Mesenteric fat pad (tissue), 1 donor: ENCODE data around the gene CEACAM16. TPM values are rescaled to one million over a fixed set of nuclear protein-coding genes. Genes with fewer than 3 reads are reported as not detected.

ENCODE experiments used
- DNase-seq: peaks from one replicate; pipeline ENCODE4 v3.0.0-alpha.2; 2020; ENCODE audit warnings: low spot score
- total RNA-seq: library from RNA; stranded (reverse); fragmentation: NEBNext Ultra II Directional; extraction: Animal tissue kit (Norgen Biotek cat#: 25700); gene quantifications from one replicate; pipeline ENCODE4 v1.2.1, GENCODE V29; 2021
- donor health status: DM: yes; HTN: yes; CAD: no.

CEACAM16 gene
- total RNA-seq, 1 donor from 2014 or later = not detected

DNA sequence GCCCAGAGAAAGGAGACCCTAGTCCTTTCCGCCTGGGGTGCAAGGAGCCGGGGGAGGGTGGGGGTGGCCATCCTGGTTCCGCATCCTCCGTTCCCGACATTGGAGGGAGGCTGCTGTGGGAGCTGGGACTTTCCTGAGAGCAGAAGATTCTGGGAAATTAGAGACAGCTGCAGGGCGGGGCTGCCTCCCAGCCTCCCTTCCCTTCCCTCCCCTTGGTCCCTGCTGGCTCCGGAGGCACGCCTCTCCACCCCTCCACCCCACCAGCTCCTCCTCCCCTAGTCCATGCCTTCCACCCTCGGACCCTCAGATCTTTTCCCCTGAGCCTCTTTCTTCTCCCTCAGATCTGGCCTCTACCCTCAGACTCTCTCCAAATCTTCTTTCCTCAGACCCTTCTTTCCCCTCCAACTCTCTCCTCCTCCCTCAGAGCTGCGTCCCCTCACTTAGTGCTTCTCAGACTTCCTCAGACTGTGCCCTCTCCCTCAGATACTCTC lies 46.4 kb downstream of the CEACAM16 start:
- peak; percentile 93 for DNase-seq

DNA sequence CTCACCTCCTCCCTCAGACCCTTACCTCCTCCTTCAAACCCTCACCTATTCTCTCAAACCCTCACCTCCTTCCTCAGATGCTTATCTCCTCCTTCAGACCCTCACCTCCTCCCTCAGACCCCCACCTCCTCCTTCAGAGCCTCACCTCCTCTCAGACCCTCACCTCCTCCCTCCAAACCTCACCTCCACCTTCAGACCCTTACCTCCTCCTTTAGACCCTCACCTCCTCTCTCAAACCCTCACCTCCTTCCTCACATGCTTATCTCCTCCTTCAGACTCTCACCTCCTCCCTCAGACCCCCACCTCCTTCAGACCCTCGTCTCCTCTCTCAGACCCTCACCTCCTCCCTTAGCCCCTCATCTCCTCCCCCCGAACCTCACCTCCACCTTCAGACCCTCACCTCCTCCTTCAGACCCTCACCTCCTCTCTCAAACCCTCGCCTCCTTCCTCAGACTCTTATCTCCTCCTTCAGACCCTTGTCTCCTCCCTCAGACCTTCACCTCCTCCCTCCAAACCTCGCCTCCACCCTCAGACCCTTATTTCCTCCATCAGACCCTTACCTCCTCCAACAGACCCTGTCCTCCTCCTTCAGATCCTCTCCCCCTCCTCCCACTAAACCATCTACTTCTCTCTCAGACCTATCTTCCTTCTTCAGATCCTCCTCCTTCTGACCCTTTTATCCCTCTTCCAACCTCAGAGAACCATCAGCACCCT lies 47.1 kb downstream of the CEACAM16 start:
- no peak for DNase-seq

DNA sequence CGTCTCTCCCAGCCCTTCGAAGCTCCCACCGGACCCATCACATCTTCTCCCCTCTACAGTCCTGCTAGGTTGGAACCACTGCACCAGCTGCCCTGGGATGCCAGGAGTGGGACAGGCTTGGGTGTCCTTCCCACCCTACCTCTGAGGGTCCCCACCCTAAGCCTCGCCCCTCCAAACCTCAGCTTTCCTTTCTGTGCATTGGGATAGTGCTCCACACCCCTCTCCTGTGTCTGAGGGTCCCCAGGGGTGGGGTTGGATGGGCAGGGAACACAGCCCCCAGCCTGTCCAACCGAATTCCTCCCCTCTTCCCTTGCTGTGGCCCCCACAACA lies 47.6 kb downstream of the CEACAM16 start:
- no peak for DNase-seq

GRCh38 chr19:44746946-44747738 lies 48.2 kb downstream of the CEACAM16 start:
- peak; percentile 99 for DNase-seq

DNA sequence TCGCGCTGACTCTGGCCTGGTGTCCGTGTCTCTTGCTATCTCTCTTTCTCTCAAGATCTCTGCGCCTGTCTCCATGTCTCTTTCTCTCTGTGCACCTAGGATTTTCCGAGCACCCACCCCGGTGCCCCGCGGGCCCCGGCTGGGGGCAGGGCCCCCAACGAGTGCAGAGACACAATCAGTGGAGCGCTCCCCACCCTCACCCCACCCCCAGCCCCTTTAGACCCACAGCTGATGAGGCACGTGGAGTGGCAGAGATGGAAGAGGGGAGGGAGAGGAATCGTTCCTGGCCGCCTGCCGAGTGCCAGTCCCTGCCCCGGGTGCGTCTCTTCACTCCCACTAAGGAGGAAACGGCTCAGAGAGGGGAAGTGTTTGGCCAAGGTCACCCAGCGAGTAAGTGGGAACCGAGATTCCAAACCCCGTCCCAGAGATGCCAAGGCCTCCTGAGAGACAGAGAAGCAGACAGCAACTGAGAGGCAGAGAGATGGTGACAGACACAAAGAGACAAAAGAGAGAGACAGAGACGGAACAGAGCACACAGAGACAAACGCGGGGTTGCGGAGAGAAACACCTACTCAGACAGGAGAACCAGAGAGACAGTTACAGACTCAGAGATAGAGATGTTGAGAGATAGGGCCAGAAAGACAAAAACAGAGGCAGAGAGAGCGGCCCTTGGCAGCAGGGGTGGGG lies 48.9 kb downstream of the CEACAM16 start:
- DNase-seq = peak; percentile 93

DNA sequence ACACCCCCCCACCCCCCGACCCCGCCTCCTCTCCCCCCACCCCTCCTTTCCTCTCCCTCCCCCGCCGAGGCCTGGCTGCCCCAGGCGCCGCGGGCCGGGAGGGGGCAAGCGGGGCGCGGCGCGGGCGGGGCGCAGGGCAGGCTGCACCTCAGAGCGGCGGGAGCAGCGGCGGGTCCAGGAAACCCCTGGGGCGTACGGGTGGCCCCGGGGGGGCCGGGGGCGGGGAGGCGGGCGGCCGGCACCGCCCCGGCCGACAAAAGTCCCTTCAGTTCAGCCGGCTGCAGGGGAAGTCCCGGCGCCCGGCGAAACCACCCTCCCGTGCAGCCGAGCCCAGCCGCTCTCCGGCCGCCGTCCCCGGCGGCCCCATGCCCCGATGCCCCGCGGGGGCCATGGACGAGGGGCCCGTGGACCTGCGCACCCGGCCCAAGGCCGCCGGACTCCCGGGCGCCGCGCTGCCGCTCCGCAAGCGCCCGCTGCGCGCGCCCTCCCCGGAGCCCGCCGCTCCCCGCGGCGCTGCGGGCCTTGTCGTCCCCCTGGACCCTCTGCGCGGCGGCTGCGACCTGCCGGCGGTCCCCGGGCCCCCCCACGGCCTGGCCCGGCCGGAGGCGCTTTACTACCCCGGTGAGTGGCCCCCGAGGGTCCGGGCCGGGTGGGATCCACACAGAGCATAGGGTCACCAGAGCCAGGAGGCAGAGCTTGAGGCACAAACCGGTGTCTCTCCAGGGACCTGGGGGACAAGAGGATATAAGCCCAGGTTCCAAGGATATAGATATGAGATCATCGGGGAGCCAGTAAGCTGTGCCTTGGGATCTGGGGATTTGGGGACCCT lies 49.7 kb downstream of the CEACAM16 start, which contains the start of gene BCL3:
TSS of gene BCL3 (plus strand) at position 283 of the 829 bp plus-strand sequence. CDS start at position 366, 83 bp downstream.
- DNase-seq = peak; percentile 94

DNA sequence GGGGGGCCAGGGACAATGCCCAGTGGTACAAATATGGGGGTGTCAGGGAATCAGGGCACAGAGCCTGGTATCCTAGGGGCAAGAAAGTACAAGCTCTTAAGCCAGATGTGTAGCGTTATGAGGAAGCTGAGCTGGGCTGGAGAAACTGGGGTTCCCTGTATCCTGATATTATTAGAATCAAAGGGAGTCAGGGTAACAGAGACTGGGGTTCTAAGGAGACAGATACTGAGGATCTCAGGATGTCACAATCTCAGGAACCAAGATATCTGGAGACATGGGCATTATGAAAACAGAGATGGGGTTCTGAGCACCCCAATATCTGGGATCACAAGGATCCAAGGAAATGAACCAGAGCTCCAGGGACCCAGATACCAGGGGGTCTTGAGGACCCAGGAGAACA lies 50.3 kb downstream of the CEACAM16 start:
- no peak for DNase-seq

GRCh38 chr19:44749994-44750393 lies 51.0 kb downstream of the CEACAM16 start:
- DNase-seq = no peak

- DNase-seq = no peak
Observed at GRCh38 chr19:44752123-44752815, 53.3 kb downstream of the CEACAM16 start.

DNA sequence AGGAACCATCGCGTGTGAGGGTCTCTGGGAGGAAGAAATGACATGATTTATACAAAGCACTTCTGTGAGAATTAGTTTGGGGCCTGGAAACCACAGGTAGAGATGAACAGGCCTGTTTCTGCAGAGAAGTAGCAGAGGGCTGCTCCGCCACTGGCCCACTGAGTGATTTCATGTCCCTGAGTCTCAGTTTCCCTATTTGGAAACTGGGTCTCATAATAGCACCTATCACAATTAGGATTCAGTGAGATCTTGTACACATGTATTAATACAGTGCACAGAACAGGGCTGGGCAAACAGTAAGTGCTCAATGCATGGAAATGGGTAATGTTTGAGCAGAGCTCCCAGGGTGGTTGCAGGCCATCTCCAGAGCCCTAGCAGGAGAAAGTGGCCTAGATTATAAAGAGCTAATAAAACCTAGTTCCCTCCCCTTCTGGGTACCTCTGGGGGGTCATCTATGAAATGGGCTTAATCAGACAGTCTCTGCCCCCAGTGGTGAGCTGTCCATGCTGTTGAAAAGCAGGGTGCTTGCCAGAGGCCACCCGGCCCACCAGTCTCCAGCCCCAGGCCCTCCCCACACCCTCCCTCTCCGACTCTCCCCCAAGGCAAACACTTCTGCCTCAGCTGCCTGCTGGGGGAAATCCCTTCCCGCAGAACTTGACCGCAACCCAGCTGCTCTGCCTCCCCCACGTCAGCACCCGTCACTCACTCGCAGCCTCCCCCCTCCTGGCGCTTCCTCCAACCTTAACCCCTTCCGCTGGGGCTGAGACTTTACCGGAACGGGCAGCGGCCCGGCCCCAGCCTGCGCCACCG lies 54.1 kb downstream of the CEACAM16 start:
- DNase-seq = peak; percentile 96

DNA sequence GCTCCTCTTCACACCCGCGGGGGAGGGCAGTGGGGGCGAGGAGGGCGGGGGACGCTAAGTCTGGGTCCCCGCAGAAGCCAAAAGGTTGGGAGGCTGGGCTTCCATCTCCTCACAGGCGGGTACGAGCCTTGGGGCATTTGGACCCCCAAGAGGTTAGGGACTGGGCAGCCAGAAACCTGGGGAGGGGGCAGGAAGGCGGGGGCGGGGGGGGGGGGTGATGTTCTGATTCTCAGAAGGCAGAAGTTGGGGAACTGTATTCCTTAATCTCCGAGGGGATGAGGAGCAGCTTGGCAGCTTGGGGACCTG lies 54.6 kb downstream of the CEACAM16 start:
- no peak for DNase-seq

DNA sequence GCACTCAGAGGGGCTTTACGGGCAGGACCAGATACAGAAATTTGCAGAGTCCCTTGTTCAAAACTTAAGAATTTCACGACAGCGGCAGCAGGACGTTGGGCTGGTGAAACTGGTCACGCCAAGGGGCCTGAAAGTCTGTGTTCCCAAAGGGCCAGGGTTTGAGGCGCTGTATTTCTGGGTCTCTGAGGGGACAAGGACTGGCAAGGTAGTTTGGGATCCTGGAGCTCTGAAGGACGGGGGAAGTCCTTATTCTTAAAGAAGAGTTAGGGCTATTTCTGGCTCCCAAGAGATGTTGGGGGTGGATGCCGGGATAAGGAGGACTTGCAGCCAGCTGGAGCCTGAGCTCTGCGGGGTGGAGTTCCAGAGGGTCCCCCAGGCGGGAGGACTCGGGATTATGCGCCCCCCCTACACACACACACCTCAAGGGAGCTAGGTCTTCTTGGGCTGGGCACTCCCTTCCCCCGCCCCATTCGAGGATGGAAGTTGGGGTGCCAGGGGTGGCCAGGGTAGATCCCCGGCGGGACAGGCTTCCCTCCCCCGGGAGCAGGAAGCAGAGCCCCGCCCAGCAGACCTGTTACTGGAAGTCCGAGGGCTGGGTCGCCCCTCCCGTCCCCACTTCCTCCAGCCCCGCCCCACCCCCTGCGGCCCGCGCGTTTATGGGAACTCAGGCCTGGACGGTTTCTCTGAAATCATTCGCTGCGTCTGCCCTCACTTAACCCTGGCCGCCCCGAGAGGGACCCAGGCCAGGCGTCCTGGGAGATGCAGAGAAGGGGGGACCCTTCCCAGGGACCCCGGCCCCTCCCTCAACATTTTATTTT lies 55.2 kb downstream of the CEACAM16 start:
- DNase-seq = peak; percentile 98

- no peak for DNase-seq
Observed at GRCh38 chr19:44754750-44755080, 55.8 kb downstream of the CEACAM16 start.

DNA sequence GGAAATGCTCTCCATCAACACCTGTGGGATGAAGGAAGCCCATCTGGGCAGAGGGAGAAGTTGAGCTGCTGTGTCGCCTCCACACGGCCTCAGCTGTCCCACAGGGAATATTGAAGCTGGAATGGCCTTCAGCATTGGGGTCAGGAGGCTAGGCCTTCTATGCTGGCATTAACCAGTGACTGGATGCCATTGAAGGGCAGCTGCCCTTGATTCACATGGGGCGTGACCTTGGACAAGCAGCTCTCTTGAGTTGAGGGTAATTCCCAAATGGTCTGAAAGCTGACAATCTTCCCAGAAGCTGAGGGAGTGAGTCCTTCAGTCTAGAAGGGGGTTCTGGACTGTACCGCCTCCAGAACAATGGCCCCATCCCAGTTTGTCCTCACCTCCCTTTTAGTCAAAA lies 56.3 kb downstream of the CEACAM16 start:
- DNase-seq = no peak

DNA sequence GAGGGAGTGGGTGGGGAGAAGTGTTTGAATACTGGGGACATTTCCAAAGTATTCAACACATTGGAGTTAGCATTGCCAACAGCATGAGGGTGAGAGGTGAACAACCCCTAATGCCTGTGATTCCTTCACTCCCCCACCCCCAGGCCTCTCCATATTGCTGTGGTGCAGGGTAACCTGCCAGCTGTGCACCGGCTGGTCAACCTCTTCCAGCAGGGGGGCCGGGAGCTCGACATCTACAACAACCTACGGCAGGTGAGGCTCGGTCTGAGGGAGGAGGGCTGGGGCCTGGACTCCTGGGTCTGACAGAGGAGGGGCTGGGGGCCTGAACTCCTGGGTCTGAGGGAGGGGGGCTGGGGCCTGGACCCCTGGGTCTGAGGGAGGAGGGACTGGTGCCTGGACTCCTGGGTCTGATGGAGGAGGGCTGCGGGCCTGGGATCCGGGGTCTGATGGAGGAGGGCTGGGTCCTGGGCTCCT lies 57.2 kb downstream of the CEACAM16 start:
- DNase-seq = no peak

GRCh38 chr19:44757057-44757734 lies 58.2 kb downstream of the CEACAM16 start:
- DNase-seq = no peak

- DNase-seq = peak; percentile 94
Observed at GRCh38 chr19:44757735-44758505, 59.0 kb downstream of the CEACAM16 start.
